NCI-H526 treated with DMSO at 0.1 percent for 48 hours (cell line): ENCODE results near the gene GPT2.

Experiments used
- DNase-seq: peaks from one replicate; lab custom pipeline; 2025; lab: John Stamatoyannopoulos, UW

The GPT2 gene

DNA sequence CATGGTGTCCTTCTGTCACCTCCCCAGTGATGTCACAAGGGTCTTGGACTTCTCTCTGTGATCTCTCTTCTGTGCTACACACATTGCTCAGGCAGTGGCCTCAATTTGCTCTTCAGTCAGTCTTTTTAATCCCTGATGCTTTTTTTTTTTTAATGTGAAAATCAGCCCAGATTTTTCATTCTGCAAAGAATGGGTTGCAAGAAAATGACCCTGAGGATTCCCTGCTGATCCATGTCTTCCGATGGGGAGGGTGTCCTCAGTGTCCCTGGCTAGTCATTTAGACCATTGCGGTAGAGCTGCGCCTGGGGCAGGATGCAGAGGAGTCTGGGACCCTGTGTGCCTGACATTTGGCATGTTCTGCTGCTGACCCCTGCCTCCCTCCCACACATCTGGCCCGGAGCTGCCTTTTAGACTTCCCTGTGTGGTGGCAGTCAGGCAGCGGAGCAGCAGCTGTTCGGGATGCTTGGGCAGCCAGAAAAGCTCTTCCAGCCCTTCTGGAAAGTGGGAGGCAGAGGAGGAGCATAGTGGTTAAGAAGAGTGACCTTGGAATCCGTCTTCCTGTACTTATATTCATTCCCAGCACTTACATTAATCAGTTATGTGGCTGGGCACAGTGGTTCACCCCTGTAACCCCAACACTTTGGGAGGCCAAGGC lies 12.3 kb downstream of the GPT2 start:
- DNase-seq: no peak

DNA sequence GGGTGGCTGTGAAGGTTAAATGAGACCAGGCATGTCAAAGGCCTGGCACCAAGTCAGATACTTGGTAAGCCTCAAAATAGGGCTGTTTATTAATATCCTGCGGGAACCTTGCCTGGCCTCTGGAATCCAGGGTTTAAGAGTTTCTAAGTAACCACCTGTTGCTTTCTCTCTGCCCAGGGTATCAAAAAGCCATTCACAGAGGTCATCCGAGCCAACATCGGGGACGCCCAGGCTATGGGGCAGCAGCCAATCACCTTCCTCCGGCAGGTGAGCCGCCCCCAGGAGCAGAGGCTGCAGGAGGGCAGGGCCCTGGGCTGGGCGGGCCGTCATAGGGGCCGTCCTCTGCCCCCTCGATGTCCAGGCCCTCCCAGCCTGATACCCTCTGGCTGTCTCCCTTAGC lies 13.3 kb downstream of the GPT2 start:
- DNase-seq: no peak

DNA sequence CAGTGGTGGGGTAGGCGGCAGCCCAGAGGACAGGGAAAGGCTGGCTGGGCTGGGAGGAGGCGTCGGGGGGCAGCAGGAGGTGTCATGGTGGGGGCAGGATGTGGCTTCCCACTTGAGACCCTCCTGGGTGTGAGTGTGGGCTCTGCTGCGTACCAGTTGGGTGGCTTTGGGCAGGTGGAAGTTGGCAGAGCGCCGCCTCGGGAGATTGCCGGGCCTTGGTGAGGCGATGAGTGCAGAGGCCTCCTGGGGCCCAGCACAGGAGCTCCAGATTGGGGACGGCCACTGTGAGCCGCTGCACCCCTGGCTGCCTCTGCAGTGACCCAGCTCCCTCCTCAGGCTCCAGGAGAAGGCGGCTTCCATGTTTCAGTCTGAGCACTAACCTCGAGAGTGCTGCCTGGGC lies 13.8 kb downstream of the GPT2 start:
- no peak for DNase-seq

DNA sequence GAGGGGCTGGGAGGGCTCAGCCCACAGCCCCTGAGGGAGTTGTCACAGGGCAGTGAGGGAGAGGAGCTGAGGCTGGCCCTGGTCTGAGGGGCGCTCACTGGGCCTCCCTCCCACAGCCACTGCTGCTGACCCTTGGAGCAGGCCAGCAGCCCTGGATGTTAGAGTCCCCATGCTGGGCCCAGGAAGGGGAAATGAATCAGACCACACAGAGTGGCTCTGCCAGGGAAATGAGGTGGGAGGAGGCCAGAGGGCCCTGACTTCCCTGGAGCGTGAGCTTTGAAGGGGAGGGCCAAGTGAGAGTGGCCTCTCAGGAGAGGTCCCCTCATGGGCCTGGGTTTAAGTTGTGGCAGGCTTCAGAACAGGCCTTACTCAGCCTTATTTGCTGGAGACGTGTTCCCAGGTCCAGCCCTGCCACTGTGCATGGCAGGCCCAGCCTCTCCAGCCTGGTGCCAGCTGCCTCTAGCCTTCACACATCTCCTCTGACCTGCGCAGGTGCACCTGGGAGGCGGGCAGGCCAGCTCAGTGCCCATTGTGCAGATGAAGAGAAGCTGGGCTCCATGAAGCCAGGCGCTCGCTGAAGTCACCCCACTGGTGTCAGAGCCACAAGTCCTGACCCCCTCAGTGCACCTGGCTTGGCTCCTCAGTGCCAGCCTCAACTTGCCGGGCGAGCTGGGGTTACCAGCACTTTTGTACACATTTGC lies 15.4 kb downstream of the GPT2 start:
- no peak for DNase-seq

DNA sequence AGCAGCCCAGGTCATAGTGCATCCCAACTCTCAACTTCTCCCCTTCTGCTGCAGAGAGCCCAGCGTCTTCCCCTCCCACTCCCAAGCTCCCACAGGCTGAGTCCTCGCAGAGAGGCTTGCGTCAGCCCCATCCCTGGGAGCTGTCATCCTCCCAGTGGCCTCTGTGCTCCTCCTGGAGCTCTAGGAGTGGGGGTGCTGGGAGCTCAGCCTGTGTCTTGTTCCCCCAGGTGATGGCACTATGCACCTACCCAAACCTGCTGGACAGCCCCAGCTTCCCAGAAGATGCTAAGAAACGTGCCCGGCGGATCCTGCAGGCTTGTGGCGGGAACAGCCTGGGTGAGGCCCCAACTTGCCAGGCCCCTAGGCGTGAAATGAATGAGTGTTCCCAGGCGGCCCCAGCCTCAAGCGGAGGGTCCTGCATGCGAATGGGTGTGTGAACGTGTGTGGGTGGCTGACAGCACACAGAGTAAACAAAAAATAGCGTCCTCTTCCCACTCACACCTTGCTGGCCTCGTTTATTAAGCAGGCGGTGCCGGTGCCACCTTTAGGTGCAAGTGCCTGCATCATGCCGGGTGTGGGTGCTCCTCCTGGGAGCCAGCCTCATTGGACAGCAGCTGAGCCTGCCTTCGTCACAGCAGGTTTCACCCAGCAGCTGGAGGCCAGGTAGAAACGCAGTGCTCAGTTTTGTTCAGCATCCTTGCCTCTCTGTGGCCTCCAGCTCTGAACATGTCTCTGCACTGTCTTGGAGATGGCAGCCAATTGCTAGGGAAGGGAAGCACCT lies 16.5 kb downstream of the GPT2 start:
- no peak for DNase-seq

DNA sequence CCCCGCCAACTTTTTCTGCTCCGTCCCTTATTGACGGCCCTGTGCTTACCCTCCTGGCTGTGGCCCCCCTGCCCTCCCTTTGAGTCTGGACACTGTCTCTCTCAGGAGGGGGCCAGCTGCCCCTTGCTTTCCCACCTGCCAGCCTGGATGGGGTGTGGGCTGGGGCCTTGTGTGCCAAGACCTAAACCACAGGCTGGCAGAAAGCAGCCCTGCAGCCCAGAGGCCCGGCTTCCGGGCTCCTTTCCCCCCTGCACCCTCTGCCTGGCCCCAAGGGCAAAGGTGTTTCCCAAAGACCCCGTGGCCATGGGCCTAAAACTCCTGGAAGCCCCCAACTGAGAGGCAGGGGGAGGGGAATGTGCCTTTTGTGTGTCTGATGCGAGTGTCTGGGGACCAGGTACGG lies 17.5 kb downstream of the GPT2 start:
- DNase-seq: no peak

DNA sequence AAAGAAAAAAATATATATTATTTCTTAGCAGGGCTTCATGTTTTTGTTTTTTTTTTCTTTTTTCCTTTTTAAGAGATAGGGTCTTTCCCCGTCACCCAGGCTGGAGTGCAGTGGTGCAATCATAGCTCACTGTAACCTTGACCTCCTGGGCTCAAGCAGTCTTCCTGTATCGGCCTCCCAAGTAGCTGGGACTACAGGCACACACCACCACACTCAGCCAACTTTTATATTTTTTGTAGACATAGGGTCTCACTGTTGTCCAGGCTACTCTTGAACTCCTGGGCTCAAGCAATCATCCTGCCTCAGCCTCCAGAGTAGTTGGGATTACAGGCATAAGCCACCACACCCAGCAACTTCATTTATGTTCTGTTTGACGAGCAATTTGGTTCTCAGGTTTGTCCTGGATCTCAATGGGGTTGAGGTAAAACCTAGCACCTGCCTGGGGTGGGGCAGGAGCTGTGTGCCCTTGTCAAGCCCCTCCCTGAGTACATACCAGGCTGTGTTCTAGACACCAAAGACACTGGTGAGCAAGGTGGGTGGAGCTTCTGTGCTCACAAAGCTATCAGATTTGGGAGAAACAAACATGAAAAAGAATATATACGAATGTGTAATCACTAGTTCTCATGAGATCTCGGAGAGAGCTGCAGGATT lies 19.2 kb downstream of the GPT2 start:
- no peak for DNase-seq

DNA sequence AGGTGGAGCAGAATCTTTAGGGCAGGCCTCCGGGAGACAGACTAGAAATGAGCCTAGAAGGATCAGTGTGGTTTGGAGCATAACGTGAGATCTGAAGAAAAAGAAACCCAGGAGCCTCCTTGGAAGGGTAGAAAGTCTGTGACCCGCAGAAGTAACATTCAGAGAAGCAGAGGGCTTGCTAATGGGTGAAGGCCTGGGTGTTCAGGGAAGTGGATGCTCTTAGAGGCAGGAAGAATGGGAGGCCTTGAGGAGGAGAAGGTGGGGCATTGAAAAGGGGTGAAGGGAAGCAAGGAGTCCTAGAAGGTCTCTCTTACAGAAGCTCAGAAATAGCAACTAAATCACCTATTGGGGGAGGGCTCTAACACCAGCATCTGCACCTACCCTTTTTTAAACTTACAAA lies 20.3 kb downstream of the GPT2 start:
- no peak for DNase-seq

DNA sequence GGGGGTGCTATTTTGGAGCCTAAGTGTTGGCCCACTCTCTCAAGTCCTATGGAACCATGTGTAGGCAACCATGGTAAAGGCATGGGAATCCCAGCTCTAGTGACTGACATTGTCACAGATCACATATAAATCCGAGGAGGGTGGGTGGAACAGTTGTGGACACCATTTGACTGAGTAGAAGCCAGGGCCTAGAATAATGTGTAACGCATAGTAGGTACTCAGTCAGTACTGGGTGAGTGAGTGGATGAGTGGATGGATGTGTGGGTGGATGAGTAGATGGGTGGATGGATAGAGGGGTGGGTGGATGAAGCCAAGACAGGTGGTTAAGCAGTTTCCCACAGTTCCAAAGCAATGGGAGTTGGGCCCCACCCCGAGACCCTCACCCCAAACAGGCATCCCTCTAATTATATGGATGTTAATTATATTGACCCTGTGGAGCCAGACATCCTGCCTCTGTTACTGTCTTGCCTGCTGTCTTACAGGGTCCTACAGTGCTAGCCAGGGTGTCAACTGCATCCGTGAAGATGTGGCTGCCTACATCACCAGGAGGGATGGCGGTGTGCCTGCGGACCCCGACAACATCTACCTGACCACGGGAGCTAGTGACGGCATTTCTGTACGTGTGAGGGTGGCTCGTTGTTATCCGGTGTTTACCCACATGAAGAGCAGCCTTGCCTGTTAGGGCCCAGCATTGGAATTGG lies 22.3 kb downstream of the GPT2 start:
- no peak for DNase-seq

DNA sequence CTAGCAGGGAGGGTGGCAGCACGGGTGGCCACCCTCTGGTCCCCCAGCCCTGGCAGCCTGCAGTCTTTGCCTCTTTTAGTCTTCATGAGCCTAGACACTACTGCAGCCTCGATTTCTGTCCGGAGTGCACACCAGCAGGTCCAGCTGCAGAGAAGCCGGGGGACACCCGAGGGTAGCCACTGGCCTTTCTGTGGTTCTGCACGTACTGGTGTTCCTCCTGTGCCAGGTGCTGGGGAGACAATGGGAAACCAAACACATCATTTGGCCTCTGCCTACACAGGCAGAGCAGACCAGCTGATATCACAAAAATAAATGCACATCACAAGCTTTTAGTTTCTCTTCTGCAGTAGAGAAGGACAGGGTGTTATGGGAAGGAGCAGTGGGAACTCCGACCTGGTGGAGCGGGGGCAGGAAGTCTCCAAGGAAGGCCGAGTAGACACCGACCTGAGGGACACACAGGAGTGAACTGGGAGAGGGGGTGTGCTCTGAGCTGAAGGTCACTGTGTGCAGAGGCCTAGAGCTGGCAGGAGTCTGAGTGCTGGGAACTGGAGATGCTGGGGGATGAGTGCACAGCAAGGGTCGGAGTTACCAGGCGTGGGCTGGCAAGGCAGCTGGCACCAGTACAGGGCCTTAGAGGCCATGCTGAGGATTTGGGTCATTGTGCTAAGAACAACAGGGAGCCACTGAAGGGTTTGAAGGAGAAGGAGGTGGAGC lies 23.1 kb downstream of the GPT2 start:
- DNase-seq: no peak

DNA sequence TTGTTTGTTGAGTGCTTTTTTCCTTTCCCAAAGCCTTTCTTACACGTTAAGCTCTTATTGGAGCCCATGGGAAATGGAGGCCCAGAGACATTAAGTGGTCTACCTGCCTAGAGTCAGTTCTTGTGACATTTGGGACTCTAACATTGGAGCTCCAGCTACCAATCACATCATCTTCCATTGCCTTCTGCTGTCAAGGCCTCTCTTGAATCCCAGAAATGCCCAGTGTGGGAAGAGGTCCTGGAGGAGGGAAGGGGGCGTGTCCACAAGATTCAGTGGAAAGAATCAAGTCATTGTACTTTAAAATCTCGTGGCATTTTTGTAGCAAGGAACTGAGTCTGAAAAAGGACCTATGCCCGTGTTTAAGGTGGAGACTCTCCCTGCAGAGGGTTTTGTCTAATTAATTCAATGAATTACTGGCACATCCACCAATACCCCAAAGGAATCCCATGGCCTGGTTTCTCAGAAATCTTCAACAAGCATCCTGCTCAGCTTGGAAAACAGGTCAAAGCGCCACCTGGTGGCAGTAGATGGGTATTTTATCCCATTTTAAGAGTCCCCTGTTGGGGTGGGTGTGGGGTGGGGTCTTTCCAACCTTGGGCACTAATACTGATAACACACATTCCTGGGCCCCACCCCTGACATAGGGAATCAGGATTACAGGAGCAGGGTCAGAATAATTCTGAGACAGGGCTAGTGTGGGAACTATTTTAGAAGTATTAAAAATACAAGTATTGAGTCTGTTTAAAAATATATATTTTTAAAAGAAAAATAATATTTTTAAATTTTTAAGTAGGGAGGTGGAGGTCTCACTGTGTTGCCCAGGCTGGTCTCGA lies 24.6 kb downstream of the GPT2 start:
- peak; percentile 25 for DNase-seq

DNA sequence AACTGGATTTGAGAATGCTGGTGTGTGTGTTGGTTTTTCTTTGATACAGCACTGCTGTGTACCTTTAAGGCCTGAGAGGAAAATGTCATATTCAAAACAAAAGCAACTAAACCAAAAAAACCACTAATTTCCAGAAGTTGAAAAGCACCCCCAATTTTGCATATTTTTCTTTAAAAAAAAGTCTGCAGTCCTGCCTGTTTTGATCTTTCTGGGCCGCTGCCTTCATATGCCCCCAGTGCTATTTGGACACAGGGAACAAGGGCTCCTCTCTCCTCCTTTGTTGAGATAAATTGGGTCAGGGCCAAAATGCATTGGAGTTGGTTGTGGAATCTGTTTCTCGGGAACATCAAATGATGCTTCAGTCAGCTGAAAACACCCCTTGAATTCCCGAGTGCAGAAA lies 26.9 kb downstream of the GPT2 start:
- DNase-seq: no peak

DNA sequence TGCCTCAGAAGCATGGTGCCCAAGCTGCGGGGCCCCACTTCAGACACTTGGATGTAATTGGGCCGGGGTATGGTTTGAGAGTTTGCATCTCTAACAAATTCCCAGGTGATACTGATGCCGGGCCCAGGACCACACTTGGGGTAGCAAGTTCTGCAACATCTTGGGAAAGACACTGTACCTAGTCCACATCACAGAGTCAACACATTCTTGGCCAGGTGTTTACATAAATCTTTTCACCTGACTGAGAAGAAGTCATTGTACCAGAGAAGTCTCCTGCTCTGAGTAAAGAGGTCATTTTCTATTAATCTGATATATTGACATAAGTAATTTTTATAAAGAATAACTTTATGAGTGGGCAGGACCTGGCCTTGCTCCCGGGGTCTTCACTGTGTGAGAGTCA lies 27.5 kb downstream of the GPT2 start:
- no peak for DNase-seq

DNA sequence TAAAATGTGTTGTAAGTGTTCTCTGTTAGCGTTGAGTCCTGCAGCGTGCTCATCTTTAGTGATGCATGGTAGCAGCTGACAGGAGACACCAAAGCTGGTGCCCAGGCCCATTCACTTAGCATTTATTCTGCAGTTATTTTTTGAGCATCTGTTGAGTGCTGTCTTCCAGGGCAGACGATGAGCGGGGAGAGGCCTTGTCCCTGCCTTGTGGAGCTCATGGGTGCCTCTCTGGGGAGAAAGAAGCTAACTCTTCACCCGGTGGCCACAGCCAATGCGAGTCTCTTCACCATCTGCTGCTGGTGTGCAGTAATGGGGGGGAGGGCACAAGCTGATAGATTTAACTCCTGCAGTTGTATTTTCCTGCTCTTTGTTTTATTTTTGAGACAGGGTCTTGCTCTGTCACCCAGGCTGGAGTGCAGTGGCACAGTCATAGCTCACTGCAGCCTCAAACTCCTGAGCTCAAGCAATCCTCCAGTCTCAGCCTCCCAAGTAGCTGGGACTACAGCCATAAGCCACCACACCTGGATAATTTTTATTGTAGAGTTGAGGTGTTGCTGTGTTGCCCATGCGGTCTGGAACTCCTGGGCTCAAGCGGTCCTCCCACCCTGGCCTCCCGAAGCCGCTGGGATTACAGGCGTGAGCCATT lies 30.5 kb downstream of the GPT2 start:
- no peak for DNase-seq

DNA sequence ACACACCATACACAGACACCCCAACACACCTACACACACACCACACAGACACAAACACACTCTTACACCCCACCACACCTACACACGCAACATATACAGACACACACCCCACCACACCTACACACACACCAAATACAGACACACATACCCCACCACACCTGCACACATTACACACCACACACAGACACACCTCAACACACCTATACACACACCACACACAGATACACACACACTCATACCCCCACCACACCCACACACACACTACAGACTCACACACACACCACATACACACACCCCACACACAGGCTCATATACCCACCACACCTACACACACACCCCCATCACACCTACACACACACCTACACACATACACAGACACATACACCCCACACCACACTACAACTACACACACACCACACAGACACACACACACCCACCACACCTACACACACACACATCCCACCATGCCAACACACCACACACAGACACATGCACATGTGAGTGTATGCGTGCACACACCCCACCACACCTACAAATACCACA lies 31.4 kb downstream of the GPT2 start:
- no peak for DNase-seq

DNA sequence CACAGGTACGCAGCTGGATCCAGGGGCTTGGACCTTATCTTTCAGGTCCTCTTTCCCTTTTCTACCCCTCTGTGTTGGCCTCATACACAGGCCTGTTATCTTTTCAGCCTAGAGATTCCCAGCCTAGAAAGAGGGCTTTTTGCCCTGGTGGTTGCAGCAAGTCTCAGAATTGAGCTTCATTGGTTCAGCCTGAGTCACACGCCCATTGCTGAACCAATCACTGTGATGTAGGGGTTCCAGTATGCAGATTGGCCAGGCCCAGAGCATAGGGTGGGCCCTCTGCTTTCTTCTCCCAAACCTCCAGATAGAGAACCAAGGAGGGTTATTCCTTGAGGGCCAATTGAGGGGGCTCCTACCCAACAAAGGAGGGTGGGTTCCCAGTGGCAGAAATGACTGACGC lies 32.8 kb downstream of the GPT2 start:
- DNase-seq: no peak

DNA sequence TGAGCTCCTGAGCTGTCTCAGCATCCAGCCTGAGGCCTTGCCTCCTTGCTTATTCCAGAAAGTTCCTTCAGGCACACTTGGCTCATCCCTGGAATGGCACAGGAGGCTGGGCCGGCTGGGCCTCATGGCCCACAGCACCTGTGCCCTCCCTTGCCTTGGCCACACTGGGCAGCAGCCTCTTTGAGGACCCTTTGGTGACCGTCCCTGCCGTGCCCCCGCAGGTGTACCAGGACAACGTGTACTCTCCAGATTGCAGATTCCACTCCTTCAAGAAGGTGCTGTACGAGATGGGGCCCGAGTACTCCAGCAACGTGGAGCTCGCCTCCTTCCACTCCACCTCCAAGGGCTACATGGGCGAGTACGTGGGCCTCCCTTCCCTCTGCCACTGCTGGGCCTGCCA lies 34.2 kb downstream of the GPT2 start:
- no peak for DNase-seq

DNA sequence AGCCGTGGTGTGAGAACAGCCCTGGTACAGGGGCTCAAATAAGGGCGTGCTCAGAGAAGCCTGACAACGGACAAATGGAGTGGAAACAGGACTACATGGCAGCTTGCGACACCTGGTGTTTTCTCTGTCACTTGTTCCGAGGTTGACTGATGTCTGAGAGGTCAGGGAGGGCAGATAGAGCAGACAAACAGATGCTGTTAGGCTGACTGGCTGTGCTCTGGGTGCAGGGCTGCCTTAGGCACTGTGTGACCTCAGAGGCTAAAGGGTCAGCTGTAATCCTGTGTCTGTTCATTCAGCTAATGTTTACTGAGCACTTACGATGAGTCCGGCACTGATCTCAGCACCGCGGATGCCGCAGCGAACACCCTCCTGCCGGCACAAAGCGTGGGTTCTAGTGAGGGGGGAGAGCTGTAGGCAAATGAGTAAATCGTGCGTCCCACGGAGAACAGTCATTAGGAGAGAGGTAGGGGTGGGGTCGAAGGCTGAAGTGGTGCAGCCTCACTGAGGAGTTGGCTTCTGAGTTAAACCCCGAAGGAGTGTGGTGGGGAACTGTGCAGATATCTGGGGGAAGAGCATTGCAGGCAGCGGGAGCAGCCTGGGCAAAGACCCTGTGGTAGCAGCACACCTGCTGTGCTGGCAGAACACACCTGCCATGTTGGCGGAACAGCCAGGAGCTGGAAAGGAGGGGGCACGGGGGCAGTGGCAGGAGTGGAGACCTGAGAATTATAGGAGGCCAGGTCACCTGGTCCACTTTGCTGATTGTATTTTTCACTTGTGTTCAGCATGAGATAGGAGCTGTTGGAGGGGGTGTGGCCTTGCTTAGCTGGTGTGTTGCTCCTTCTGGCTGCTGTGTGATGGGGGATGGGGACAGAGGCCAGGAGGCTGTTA lies 35.0 kb downstream of the GPT2 start:
- DNase-seq: no peak
